ENCODE results near the gene COQ8B. TPM values are rescaled to one million over a fixed set of nuclear protein-coding genes. Genes with fewer than 3 reads are reported as not detected.

The COQ8B gene
- total and polyA plus RNA-seq, 2 of the 4 experiments (the other 2 are of a cell fraction), result 14.9 to 23.2 TPM

DNA sequence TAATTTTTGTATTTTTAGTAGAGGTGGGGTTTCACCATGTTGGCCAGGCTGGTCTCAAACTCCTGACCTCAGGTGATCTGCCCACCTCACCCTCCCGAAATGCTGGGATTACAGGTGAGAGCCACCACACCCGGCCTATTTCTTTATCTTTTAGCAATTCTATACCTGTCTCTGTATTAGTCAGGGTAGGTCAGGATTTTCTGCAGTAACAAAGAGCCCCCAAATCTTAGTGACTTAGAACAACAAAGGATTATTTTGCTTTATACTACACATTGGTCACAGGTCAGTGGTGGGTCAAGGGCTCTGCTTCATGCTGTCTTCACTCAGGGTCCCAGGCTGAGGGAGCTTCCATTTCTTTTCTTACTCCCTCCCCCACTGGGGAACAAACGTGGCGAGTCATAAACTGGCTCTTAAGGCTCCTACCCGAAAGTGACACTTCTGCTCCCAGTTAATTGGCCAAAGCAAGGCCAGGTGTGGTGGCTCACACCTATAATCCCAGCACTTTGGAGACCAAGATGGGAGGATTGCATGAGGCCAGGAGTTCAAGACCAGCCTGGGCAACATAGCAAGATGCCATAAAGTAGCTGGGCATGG, 7.1 kb upstream of the COQ8B start:
- no peaks in the 10 kb centered on the region; the same call in 1 of the 2 replicates for H3K9me3 ChIP-seq (ENCODE audit: control insufficient read depth, insufficient read depth, low read length)
- no peak overlapping the region for H3K14ac ChIP-seq (replicated peaks; ENCODE audit: low read depth, low read length)
- H3K36me3 ChIP-seq (ENCODE audit: control insufficient read depth, insufficient read depth, low read length), result peaks cover 41% of the 10 kb centered on the region
- dilution Hi-C loops (cut with HindIII; ENCODE audit: low sequenced_read_pairs, unreplicated experiment), result no loop called here
- no peak overlapping the region for H2AFZ ChIP-seq (replicated peaks; ENCODE audit: low read length, poor library complexity)
- no peak overlapping the region for H2BK5ac ChIP-seq (ENCODE audit: low read depth, low read length, poor library complexity, severe bottlenecking)
- H4K20me1 ChIP-seq (ENCODE audit: insufficient read depth, low read length), result peaks cover 13% of the 10 kb centered on the region; the same call in 1 of the 2 replicates
- no peak for DNase-seq
- H3K56ac ChIP-seq (ENCODE audit: extremely low read depth, insufficient read depth, low read length), result no peak overlapping the region
- in situ Hi-C loops (cut with MboI; ENCODE audit: low sequenced_read_pairs), result no loop called here
- no peak overlapping the region for H2AK5ac ChIP-seq (ENCODE audit: low read depth, low read length)
- no peak overlapping the region for H4K8ac ChIP-seq (ENCODE audit: low read depth in 2 of 2, low read length in 2 of 2)
- H2BK15ac ChIP-seq (ENCODE audit: low read depth, low read length), result no peak overlapping the region
- TF ChIP-seq, protein P1, sequence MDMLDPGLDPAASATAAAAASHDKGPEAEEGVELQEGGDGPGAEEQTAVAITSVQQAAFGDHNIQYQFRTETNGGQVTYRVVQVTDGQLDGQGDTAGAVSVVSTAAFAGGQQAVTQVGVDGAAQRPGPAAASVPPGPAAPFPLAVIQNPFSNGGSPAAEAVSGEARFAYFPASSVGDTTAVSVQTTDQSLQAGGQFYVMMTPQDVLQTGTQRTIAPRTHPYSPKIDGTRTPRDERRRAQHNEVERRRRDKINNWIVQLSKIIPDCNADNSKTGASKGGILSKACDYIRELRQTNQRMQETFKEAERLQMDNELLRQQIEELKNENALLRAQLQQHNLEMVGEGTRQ (IDR thresholded peaks at IDR 0.05; ENCODE audit: low read depth, low read length), result no peak
- TF ChIP-seq NFE2L2 (IDR thresholded peaks at IDR 0.05; ENCODE audit: low read depth, low read length) (no peak), MXI1 (IDR thresholded peaks at IDR 0.05; ENCODE audit: borderline replicate concordance, low read depth, low read length) (no peak), FOS (IDR thresholded peaks at IDR 0.05; ENCODE audit: low read depth, low read length) (no peak), SMC3 (IDR thresholded peaks at IDR 0.05; ENCODE audit: low read depth, low read length) (no peak), MAZ (IDR thresholded peaks at IDR 0.05; ENCODE audit: borderline replicate concordance, low read depth, low read length) (no peak), RCOR1 (IDR thresholded peaks at IDR 0.05; ENCODE audit: insufficient replicate concordance, low read length) (no peak), CEBPB (IDR thresholded peaks at IDR 0.05; ENCODE audit: low read depth, low read length) (no peak), RFX5 (IDR thresholded peaks at IDR 0.05; ENCODE audit: low read depth, low read length) (no peak), POLR2A (IDR thresholded peaks at IDR 0.05; ENCODE audit: low read depth, low read length) (no peak)
- TF ChIP-seq, protein P2, sequence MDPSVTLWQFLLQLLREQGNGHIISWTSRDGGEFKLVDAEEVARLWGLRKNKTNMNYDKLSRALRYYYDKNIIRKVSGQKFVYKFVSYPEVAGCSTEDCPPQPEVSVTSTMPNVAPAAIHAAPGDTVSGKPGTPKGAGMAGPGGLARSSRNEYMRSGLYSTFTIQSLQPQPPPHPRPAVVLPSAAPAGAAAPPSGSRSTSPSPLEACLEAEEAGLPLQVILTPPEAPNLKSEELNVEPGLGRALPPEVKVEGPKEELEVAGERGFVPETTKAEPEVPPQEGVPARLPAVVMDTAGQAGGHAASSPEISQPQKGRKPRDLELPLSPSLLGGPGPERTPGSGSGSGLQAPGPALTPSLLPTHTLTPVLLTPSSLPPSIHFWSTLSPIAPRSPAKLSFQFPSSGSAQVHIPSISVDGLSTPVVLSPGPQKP (IDR thresholded peaks at IDR 0.05; ENCODE audit: borderline replicate concordance, low read depth, low read length), result no peak
- TF ChIP-seq, protein P3, sequence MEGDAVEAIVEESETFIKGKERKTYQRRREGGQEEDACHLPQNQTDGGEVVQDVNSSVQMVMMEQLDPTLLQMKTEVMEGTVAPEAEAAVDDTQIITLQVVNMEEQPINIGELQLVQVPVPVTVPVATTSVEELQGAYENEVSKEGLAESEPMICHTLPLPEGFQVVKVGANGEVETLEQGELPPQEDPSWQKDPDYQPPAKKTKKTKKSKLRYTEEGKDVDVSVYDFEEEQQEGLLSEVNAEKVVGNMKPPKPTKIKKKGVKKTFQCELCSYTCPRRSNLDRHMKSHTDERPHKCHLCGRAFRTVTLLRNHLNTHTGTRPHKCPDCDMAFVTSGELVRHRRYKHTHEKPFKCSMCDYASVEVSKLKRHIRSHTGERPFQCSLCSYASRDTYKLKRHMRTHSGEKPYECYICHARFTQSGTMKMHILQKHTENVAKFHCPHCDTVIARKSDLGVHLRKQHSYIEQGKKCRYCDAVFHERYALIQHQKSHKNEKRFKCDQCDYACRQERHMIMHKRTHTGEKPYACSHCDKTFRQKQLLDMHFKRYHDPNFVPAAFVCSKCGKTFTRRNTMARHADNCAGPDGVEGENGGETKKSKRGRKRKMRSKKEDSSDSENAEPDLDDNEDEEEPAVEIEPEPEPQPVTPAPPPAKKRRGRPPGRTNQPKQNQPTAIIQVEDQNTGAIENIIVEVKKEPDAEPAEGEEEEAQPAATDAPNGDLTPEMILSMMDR (conservative IDR thresholded peaks at IDR 0.05; ENCODE audit: low read depth, low read length), result no peak
- H3K27me3 ChIP-seq (ENCODE audit: control insufficient read depth, insufficient read depth, low read length), result no peaks in the 10 kb centered on the region
- H4K5ac ChIP-seq (ENCODE audit: low read depth, low read length), result no peak overlapping the region
- H3K79me1 ChIP-seq (ENCODE audit: low read depth in 1 of 2, low read length in 2 of 2), result peaks cover 26 to 79% of the 10 kb centered on the region in 2 experiments
- no peak overlapping the region for H3K9ac ChIP-seq (ENCODE audit: low read depth, low read length)
- ChIA-PET POLR2A (ENCODE audit: unreplicated experiment) (no interaction called here), CTCF (no interaction called here)
- no TSS peak for BruUV-seq (replicated peaks)
- H2BK120ac ChIP-seq (ENCODE audit: low read depth, low read length), result no peak overlapping the region
- WGBS, 2 experiments (ENCODE audit: extremely low coverage in 2 of 2, insufficient read length in 1 of 2), result 83% methylated on average over 1 of the region's 5 CpGs; no CpG with 5 or more reads in 1 of the 2 experiments
- H3K4me1 ChIP-seq (ENCODE audit: control insufficient read depth, insufficient read depth, low read length), result peaks cover 9% of the 10 kb centered on the region
- H3K4ac ChIP-seq (ENCODE audit: low read depth, low read length), result no peak overlapping the region
- intact Hi-C loops (cut with micrococcal nuclease), result no loop called here
- no peak overlapping the region for H3K4me3 ChIP-seq (ENCODE audit: insufficient read depth, low read depth, low read length)
- H3K4me2 ChIP-seq (ENCODE audit: low read depth, low read length), result no peak overlapping the region
- H4K91ac ChIP-seq (ENCODE audit: insufficient read depth, low read depth, low read length), result no peak overlapping the region
- H3K23ac ChIP-seq (ENCODE audit: low read depth, low read length), result no peak overlapping the region
- H2AK9ac ChIP-seq (replicated peaks; ENCODE audit: low read depth, low read length, poor library complexity), result no peak overlapping the region
- no peak overlapping the region for H2BK20ac ChIP-seq (ENCODE audit: low read depth, low read length)
- ATAC-seq (ENCODE audit: low read depth), result no peak
- H3K18ac ChIP-seq (ENCODE audit: low read depth, low read length), result no peak overlapping the region
- H3K9me1 ChIP-seq (ENCODE audit: insufficient read depth, low read length), result peaks cover 20% of the 10 kb centered on the region; the same call in 1 of the 2 replicates
- H3K27ac ChIP-seq (ENCODE audit: insufficient read depth, low read length), result no peak overlapping the region

Data from IMR-90 (cell line).